ENCODE data around the gene SPOCK2. TPM values are rescaled to one million over a fixed set of nuclear protein-coding genes. Genes with fewer than 3 reads are reported as not detected.

The SPOCK2 gene
- total and polyA plus RNA-seq, 10 of the 15 experiments (the other 5 are each of a cell fraction or from before 2014, with no cell fraction given), result 0.02 to 1.5 (median 0.58) TPM

- no TSS peak for BruUV-seq (replicated peaks)
- ATAC-seq (no peak), FAIRE-seq (no peak), DNase-seq (ENCODE audit: low read depth, low spot score) (no peak)
- H3K4me2 ChIP-seq (ENCODE audit: control insufficient read depth, insufficient read depth), result no peak overlapping the region
- ChIA-PET SMC1A (ENCODE audit: uncharacterized antibody, unreplicated experiment) (interaction anchor here (1.0 to 1.8 kb wide), 6 partner anchors 42 to 146 kb away, joined by 3 to 16 read pairs (median 4); no protein-coding TSS in a partner anchor), POLR2A (no interaction called here), CTCF (interaction anchor here (1.2 to 11.4 kb wide), 5 partner anchors 59 to 147 kb away, joined by 3 to 214 read pairs (median 4); no protein-coding TSS in a partner anchor), RAD21 (ENCODE audit: unreplicated experiment) (interaction anchor here (1.0 to 7.1 kb wide), 5 partner anchors 44 to 147 kb away, joined by 3 to 90 read pairs (median 3); no protein-coding TSS in a partner anchor)
- no peak overlapping the region for H3K4me3 ChIP-seq
- H3K27me3 ChIP-seq (replicated peaks in 1 of 2; ENCODE audit: control insufficient read depth in 2 of 2, insufficient read depth in 2 of 2, low read length in 1 of 2), result no peaks in the 10 kb centered on the region
- no peaks in the 10 kb centered on the region for H3K4me1 ChIP-seq (ENCODE audit: control insufficient read depth, insufficient read depth, low read length)
- no peak overlapping the region for H3K27ac ChIP-seq (ENCODE audit: control insufficient read depth, insufficient read depth)
- no peak overlapping the region for H2AFZ ChIP-seq (ENCODE audit: control insufficient read depth, low read depth, low read length)
- H3K79me2 ChIP-seq (ENCODE audit: control insufficient read depth, insufficient read depth, low read length), result no peaks in the 10 kb centered on the region
- H3K9me3 ChIP-seq (replicated peaks; ENCODE audit: control insufficient read depth, insufficient read depth, low read length), result no peaks in the 10 kb centered on the region
- intact Hi-C loops (cut with micrococcal nuclease; ENCODE audit: unreplicated experiment) (no loop called here), in situ Hi-C loops (cut with MboI) (no loop called here)
- no peaks in the 10 kb centered on the region for H4K20me1 ChIP-seq (ENCODE audit: control insufficient read depth, insufficient read depth)
- no peak overlapping the region for H3K9ac ChIP-seq (ENCODE audit: control insufficient read depth, insufficient read depth, low read length)
- WGBS (ENCODE audit: insufficient coverage, insufficient replicate concordance, low lambda C conversion rate, missing lambda C conversion rate), result 35% methylated on average over 10 of the region's 10 CpGs
- no peaks in the 10 kb centered on the region for H3K36me3 ChIP-seq (ENCODE audit: control insufficient read depth in 2 of 2, insufficient read depth in 2 of 2, low read length in 1 of 2)
- no peak for TF ChIP-seq CUX1 (IDR thresholded peaks at IDR 0.05; ENCODE audit: insufficient replicate concordance, low read depth, low read length)
- TF ChIP-seq SREBF2 (IDR thresholded peaks at IDR 0.05; ENCODE audit: low read length), result no peak
- no peak for TF ChIP-seq LARP7 (IDR thresholded peaks at IDR 0.05)
- no peak for TF ChIP-seq SMC3 (IDR thresholded peaks at IDR 0.05; ENCODE audit: borderline replicate concordance, low read length)
- no peak for TF ChIP-seq MXI1 (IDR thresholded peaks at IDR 0.05; ENCODE audit: low read depth, low read length)
- no peak for TF ChIP-seq TARDBP (IDR thresholded peaks at IDR 0.05; ENCODE audit: borderline replicate concordance)
- TF ChIP-seq TBL1XR1 (IDR thresholded peaks at IDR 0.05; ENCODE audit: low read depth, low read length), result no peak
- TF ChIP-seq SPI1 (IDR thresholded peaks at IDR 0.05; ENCODE audit: borderline replicate concordance, insufficient read depth, low read depth, low read length), result no peak
- TF ChIP-seq ZBTB4 (CRISPR knock-in tag; IDR thresholded peaks at IDR 0.05), result no peak
- no peak for TF ChIP-seq ZBTB33 (IDR thresholded peaks at IDR 0.05)
- no peak for TF ChIP-seq EP300 (IDR thresholded peaks at IDR 0.05; ENCODE audit: borderline replicate concordance in 1 of 2, control insufficient read depth in 1 of 2, low read depth in 2 of 2, low read length in 2 of 2)
- TF ChIP-seq CHD1 (IDR thresholded peaks at IDR 0.05; ENCODE audit: low read depth, low read length), result no peak
Measured at GRCh38 chr10:72043016-72043834, 45.1 kb downstream of the SPOCK2 start.

All from GM12878 (cell line).